SKM-1 treated with dmso at 0.1 percent for 144 hours (cell line): Measurements from ENCODE around the gene NR4A1.

Source experiments
- DNase-seq: peaks from one replicate; lab custom pipeline; 2025; ENCODE audit not compliant: unreplicated experiment; lab: John Stamatoyannopoulos, UW

Gene NR4A1

DNA sequence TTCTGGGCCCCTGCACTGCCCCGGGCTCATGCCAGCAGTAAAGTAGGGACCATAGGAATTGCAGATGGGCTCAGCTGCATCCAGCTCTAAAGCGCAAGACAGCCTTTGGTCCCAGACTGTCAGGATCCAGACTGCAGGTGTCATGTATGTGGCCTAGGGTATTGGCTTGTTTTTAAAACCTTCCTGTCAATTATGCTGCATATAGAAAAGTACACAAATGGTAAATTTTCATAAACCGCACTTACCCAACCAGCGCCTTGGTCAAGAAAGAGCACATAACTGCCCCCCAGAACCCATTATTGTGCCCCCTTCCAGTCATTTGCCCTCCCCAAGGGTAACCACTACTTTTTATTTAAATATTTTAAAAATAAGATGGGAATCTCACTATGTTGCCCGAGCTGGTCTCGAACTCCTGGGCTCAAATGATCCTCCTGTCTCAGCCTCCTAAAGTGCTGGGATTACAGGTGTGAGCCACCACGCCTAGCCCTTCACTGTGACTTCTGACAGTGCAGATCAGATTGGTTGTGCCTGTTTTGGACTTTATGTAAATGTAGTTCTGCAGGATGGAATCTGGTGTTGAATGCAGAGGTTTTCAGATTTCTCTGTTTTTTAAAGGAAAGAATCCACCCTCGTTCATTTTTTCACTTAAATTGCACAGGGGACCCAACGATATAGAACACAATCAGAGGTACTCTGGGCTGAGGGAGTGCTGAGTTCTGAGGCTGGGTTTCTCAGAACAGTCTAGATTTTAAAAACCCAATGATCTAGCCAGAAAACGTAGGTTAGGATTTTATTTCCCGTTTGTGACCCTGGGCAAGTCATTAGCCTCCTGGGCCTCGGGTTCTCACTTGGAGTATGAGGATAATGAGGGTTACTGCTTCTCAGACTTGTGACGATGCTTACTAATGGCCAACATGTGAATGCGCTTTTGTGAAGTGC is 6.7 kb downstream of the NR4A1 start:
- DNase-seq: no peak

DNA sequence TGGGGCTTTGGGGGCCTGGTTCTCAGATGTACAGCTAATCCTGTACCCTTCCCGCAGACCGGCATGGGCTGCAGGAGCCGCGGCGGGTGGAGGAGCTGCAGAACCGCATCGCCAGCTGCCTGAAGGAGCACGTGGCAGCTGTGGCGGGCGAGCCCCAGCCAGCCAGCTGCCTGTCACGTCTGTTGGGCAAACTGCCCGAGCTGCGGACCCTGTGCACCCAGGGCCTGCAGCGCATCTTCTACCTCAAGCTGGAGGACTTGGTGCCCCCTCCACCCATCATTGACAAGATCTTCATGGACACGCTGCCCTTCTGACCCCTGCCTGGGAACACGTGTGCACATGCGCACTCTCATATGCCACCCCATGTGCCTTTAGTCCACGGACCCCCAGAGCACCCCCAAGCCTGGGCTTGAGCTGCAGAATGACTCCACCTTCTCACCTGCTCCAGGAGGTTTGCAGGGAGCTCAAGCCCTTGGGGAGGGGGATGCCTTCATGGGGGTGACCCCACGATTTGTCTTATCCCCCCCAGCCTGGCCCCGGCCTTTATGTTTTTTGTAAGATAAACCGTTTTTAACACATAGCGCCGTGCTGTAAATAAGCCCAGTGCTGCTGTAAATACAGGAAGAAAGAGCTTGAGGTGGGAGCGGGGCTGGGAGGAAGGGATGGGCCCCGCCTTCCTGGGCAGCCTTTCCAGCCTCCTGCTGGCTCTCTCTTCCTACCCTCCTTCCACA is 7.6 kb downstream of the NR4A1 start:
- DNase-seq: no peak

DNA sequence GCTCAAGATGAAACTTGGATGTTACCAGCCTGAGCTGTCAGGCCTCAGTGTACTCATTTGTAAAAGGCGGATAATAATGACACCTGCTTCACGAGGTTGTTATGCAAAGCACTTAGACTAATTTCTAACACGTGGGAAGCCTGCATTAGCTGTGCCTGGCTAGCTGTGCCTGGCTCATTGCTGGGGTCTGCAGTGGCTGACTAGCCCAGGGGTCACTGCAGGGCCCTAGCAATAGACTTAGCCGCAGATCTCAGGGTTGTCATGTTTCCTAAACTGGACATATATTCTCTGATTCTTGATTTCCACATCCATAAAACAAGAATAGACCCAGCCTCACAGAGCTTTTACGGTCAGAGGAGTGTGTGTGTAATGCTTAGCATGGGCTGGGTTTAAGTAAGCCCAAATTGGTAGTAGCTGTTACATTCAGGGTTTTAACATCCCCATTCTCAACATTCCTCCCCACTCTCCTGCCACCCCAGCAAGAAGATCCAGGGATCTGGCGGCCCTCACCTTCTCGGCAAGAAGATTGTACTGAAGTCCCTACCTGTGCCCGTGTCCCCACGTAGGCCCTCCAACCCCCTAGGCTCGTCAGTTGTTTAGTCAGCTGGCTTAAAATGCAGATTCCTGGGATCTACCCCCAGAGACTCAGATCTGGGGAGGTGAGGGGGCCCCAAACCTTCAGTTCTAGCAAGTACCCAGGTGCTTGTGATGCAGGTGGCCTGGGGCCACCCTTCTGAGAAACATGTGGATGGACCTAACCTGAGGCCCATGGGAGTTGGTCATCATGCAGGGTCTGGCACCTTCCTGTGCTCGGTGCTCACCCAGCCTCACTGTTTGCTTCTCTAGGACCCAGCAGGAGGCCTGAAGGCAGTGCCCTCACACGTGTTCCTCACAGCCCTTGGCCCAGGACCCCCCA is 8.6 kb downstream of the NR4A1 start:
- DNase-seq: no peak

DNA sequence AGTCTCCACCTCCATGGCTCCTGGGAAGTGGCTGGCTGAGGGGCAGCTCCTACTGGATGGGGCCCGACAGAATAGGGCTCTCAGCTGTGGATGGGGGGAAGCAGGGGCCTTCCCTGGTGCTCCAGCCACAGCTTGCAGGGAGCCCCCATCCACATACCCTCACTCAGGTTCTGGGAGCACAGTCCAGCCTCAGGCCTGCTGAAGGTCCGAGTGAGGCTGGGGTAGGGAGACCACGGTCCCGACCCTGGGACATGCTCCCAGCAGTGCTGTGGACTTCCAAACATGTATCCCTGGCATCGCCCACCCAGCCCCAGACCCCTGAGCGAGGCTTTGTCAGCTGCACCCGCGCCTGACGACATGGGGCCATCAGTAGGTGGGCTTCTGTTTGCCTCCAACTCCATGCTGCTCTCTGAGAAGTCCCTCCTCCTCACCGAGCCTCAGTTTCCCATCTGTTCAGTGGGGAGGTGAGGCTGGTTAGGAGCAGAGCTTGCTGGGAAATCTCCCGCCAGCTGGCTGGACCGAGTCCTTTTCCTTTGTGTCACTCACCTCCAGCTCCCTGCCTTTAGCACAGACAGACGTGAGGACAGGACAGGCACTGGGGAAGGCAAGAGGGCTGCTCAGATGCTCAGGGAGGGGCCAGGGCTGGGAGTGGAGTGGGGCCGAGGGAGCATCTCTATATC is 9.4 kb downstream of the NR4A1 start:
- no peak for DNase-seq

DNA sequence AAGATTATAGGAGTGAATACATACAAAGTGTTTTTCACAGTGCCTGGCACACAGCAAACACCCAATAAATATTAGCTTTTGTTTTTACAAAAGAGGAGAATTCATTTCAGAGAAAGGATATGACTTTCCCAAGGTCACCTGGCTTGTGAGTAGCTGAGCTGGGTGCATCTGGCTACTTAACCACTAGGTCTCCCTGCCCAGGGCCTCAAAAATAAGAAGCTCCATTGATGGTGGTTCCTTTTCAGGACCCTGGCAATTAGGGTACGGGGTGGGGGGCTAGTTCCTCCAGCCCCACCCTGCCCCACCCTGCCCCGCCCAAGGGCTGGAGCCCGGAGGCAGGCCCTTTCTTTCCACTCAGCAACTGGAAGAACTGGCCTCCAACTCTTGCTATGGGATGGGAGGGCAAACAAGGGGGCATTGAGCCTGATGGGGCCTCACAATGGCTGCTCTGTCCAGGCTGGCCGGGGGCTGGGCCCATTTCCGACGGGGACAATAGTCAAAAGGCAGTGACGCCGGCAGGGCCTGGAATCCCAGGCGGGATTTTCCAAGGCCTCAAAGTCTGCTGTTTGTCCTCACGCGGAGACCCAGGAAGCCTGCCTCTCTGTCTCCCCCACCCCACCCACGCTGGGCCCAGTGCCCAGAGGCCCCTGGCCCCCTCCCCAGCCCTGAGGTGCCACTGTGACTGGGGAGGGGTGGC is 10.4 kb downstream of the NR4A1 start:
- DNase-seq: no peak

DNA sequence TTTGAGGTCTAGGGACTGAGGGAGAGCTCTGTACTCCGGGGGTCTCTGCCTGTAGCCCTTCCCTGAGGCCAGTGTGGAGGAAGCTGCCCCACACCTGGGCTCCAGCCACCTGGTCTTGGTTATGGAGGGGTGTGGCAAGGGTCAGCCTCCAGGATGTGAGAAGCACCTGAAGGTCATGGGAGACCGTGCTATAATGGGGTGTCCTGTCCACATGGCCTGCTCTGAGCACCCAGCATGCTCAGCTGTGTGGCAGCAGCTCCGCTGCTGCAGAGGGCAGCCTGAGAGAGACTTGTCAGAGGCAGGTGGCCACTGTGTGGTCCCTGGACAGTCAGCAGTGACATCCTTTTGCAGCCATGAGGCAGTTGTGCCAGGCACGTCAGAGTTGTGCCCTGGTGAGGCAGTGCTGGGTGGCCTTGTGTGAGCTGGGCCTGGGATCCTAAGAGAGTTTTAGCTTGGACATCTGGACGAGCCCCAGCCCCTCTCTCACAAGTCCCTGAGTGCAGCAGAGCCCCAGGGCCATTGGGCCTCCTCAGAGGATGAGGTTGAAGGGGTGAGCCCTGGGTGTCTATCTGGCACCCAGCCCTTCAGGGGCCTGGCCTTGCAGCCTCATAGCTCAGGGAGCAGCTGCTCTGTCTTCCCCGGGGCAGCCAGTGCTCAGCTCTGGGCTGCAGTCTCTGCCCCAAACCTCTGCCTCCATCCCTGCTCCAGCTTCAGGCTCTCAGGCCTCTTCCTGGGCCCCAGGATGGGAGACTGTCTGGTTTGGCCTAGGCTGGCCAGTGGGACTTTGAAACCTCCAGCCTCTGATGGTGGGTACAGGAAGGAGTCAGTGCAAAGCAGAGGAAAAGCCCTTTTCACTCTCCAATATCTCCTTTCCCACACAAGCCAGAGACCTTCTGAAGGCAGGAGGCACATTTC is 11.2 kb downstream of the NR4A1 start:
- no peak for DNase-seq

DNA sequence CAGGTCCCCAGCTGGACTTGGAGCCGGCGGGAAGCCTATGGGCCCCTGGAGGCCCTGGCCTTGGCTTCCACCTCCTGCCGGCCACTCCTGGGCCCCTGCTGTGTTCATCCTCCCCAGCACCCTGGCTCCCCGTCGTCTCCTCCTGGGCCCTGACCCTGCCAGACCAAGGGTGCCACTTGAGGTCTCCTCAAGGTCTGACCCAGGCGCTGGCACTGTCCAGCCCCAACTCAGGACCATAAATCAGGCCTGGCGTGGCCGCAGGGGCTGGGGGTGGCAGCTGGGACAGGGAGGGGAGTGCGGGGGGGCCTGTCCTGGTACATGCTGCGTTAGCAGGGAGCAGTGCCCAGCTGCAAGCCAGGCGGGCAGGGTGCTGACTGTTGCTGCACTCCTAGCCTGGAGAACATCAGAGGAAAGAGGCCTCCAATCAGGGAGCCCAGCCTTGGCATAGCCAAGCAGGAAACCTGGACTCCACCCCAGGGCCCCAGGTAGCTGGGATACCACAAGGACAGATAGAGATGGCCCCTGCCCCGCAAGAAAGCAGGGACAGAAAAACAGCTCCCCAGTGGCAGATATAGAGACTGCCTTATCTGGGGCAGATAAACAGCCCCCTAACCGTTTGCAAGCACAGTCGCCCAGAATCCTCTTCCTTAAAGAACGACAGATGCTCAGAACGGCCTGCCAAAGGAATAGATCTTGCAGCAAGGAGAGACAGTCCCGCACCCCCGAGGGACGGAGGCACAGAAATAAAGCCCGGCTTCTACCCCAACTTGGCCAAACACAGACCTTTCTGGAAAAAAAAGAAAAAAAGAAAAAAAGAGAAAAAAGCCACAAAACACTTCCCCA is 12.1 kb downstream of the NR4A1 start:
- no peak for DNase-seq

DNA sequence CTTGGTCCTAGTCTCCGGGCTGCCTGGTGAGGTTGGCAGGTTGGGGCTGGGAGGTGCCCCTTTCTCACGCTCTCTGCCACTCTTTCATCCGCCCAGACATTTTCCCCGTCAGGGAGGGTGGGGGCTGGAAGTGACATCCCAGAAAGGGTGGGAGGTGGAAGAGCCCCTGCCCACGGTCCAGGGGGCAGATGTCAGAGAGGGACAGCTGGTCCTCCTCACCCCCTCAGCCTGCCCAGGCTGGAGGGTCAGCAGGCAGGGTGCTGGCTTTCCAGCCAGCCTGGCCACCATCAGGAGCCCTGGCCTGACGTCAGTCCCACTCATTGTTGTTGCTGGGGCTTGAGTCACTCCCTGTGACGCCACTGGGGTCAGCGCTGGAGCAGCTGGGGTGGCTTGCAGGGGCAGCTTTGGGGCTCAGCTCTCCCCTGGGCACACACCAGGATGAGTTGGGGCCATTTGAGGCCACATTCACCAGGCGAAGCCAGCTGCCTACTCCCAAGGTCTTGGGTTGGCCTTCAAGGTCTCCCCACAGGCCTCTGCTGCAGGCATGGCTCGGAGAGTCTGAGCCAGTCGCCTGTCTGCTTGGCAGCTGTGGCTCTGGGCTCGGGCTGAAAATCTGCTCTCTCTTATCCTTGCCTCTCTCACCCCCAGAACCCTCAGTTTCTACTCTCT is 12.9 kb downstream of the NR4A1 start:
- DNase-seq: no peak

DNA sequence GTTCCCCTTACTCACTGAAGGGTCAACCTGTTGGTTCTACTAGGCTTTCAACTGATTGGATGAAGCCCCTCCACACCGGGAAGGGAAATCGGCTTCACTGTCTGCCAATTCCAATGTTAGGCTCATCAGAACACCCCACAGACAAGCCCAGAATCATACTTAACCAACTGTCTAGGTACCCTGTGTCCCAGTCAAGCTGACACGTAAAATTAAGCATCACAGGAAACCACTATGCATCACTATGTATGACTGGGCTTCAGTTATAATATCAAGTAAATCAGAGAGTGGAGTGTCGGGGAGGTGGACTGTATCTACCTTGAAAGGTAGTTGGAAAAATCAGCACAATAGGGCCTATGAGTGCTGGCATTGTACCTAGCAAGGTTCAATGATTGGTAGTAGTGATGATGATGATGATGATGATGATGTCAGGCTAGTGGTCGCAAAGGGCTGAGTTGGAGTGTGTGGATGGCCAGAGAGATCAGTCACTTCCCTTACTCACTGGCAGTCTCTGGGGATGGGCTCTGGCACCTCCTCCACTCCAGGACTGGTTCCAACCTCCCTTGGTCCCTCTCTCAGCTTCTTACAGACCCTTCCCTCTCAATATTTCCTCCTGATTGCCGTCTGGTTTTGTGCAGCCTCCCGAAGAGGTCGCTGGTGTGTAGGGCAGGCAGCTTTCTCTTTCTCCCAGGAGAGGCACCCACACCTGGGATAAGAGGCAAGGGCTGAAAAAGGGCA is 15.3 kb downstream of the NR4A1 start:
- no peak for DNase-seq

DNA sequence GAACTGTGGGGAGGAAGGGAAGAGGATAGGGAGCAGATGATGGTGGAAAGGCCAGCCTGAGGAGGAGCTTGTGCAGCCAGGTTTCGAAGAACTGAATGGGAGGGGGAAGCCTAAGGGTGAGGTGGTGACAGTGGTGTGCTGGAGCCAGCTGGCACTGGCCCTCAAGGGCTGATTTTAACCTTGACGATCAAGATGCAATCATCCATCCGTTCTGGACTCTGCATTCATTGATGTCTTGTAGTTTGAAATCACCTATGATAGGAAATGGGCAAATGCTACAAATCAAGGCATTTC is 15.8 kb downstream of the NR4A1 start:
- DNase-seq: no peak

DNA sequence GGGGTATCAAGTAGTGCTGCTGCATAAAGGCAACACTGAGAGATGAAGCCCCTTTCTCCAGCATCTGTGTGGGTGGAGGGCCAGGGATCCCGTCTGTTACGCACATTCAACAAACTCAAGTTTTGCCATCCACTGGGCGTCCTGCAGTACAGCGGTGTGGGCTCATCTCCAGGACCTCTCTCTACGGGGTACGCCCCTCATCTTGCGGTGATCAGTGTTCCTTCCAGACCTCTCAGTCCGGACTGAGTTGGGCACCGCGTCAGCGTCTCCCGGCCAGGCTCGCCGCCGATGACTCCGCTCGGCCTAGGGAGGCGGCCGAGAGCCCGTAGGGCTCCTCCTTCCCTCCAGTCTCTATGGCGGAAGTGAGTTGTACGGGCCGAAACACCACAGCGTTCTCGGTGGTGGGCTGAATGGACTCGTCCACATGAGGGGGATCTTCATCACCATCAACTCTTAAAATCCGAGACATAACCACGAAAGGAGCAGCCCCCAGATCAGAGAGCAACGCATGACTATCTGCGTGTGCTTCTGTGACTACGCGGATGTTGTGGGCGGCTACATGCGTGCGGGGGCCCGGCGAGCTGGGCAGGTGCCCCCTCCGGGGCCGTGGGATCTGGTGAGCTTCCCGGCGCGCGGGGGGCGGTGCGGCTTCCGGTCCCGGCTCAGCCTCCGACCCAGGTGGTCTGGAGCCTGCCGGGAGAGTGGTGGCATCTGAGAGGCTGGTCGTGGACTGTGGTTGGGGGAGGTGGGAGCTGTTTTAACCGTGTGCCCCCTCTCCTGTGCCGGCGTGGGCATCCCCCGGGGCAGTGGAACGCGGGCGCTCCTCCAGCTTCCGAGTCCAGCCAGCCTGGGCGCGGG is 18.3 kb downstream of the NR4A1 start, which contains the start of gene ATG101:
Gene ATG101 (plus strand): TSS at position 652 of the 858 bp plus-strand sequence. CDS start 3,673 bp downstream, outside the sequence.
- peak; percentile 58 for DNase-seq

DNA sequence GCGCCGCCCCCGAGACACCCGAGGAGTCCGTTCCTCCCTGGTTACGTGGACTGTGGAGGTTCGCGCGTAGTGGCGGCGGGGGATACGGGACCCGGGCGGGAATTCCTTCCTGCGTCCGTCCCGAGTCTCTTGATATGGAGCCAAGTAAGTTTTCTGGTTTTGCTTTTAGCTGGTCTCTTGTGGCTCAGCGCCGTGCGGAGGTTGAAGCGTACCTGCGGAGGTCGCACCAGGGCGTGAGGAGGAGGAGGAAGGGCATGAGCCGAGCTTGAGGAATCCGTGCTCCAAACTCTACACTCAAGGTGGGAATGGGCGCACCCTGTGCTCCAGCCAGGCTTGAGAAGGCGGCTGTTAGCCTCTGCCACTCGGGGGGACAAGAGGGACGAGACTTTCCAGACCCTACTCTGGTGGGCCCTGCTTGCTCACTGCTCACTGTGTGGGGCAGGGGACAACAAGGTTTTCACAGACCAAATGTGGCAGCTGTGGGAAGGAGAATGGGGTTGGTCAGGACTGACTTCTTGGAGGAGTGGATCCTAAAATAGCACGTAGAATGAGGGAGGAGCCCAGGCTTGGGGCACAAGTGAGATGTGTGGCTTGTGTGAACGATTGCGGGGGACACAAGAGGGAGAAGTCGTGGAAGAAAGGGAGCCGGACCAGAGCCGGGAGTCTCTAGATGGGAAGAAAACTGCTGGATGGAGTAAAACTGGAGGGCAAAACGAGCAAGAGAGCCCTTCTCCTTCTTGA is 19.1 kb downstream of the NR4A1 start:
- no peak for DNase-seq

DNA sequence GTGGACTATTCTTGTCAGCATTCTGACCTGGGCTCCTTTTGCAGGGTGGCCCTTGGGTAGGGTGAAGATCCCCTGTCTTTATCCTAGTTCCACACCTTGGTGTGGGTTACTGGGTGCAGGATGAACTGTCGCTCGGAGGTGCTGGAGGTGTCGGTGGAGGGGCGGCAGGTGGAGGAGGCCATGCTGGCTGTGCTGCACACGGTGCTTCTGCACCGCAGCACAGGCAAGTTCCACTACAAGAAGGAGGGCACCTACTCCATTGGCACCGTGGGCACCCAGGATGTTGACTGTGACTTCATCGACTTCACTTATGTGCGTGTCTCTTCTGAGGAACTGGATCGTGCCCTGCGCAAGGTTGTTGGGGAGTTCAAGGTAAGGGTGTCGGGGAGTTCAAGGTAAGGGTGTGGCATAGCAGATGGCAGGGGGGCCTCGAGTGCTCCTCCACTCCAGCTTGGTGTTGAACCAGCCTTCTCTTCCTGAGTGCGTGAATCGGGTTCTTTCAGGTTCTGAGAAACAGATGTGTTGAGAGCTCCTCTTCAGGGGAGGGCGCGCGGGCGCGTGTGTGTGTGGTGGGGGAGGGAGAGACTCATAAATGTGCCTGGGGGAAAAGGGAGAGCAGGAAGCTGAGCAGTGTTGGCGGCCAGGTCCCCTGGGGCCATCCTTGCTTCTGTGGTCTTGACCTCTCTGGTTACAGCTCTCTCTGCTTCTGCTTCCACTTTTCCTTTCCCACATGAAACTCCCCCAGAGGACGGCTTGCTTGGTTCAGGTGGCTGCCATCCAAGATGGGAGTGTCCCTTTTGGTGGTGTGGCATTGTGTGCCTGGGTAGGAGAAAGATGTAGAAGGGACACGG is 22.5 kb downstream of the NR4A1 start:
- DNase-seq: peak; percentile 21

DNA sequence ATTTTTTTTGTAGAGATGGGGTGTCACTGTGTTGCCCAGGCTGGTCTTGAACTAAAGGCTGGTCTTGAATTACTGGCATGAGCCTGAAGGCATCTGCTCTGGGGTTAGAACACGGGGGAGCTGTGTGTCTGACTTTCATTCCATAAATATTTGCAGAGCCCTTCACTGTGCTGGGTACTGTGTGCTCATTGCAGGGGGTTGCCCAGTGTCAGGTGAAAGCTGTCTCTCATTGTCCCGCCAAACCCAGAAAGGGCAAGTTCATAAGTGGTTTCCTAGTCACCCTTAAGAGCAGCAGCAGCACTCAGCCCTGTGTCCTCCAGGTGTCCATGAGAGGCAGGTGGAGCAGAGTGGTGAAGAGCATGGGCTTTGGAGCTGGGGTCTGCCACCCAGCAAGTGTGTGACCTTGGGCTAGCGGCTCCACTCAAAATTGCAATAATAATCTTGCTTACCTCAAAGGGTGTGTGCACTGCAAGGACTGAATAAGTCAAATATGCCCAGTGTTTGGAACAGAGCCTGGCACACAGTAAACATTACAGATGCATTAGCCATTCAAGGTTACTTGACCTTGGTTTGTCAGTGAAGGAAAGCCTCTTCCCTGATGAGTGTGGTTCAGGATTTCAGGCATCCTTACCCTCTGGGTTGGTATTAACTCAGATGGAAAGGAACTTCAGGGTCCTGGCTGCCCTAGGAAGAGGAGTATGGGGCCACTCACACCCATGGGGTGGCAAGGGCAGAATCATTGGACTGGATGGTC is 23.9 kb downstream of the NR4A1 start:
- DNase-seq: no peak
